Head of caudate nucleus (tissue), 42 donors: Measurements from ENCODE around the gene ACBD6.
"Not testable (repeated sequence)": the region's sequence is repeated elsewhere in the genome, so short reads cannot be mapped to it uniquely, and the experiment has no call there.

Source experiments
- DNase-seq, 42 donors: peaks; one replicate each; pipeline versions ENCODE4 v3.0.0 to v3.0.0-alpha.2; 2020 to 2021; ENCODE audit warnings: mixed read lengths in 7 of 42
- intact Hi-C: fragments of 100-400 bp; cut with DNase I; formaldehyde crosslinking; loops from one replicate; pipeline ENCODE4 v1.15.0; 2022

Gene ACBD6

GRCh38 chr1:180503280-180503862 is 994 bp upstream of the ACBD6 start:
- peak in 4 of 42 donors; percentile 5 to 31 (median 7) for DNase-seq
- intact Hi-C loops, result loop anchor here (10.0 kb wide), 2 partner anchors 521 to 661 kb away; partner anchors contain the start of gene STX6

- no peak for DNase-seq
- intact Hi-C loops, result loop anchor here (10.0 kb wide), 2 partner anchors 523 to 663 kb away; partner anchors contain the start of gene STX6
Observed at GRCh38 chr1:180501865-180502360, 464 bp downstream of the ACBD6 start.

- intact Hi-C loops, result loop anchor here (10.0 kb wide), 2 partner anchors 524 to 664 kb away; partner anchors contain the start of gene STX6
- DNase-seq, result no peak
Observed at GRCh38 chr1:180500689-180501088, 1.7 kb downstream of the ACBD6 start.

GRCh38 chr1:180498594-180498993 is 3.8 kb downstream of the ACBD6 start:
- intact Hi-C loops, result no loop called here
- DNase-seq, result no peak

GRCh38 chr1:180497826-180498225 is 4.6 kb downstream of the ACBD6 start:
- intact Hi-C loops, result no loop called here

GRCh38 chr1:180494370-180494769 is 8.0 kb downstream of the ACBD6 start:
- intact Hi-C loops, result no loop called here
- no peak for DNase-seq

More at GRCh38 chr1:180497826-180498225, 4.6 kb downstream of the ACBD6 start:
- no peak for DNase-seq

- intact Hi-C loops, result loop anchor here (10.0 kb wide), 2 partner anchors 235 to 305 kb away; no protein-coding TSS in a partner anchor
- no peak for DNase-seq
Observed at GRCh38 chr1:180489976-180490375, 12.4 kb downstream of the ACBD6 start.

- intact Hi-C loops, result loop anchor here (10.0 kb wide), 2 partner anchors 235 to 305 kb away; no protein-coding TSS in a partner anchor
- no peak for DNase-seq
Observed at GRCh38 chr1:180489313-180489712, 13.1 kb downstream of the ACBD6 start.

- DNase-seq, result no peak
- intact Hi-C loops, result loop anchor here (10.0 kb wide), 2 partner anchors 234 to 304 kb away; no protein-coding TSS in a partner anchor
Observed at GRCh38 chr1:180488661-180489060, 13.7 kb downstream of the ACBD6 start.

- intact Hi-C loops, result loop anchor here (10.0 kb wide), 2 partner anchors 231 to 301 kb away; no protein-coding TSS in a partner anchor
- DNase-seq, result no peak
Observed at GRCh38 chr1:180486092-180486491, 16.3 kb downstream of the ACBD6 start.

GRCh38 chr1:180484490-180484889 is 17.9 kb downstream of the ACBD6 start:
- intact Hi-C loops, result loop anchor here (10.0 kb wide), 2 partner anchors 230 to 300 kb away; no protein-coding TSS in a partner anchor
- no peak for DNase-seq

GRCh38 chr1:180482425-180483275 is 19.7 kb downstream of the ACBD6 start:
- DNase-seq, result peak in 11 of 42 donors; percentile 16 to 68 (median 42)
- intact Hi-C loops, result loop anchor here (10.0 kb wide), 2 partner anchors 228 to 298 kb away; no protein-coding TSS in a partner anchor

GRCh38 chr1:180470031-180470430 is 32.3 kb downstream of the ACBD6 start:
- intact Hi-C loops, result no loop called here
- DNase-seq, result no peak

- DNase-seq, result no peak
- intact Hi-C loops, result no loop called here
Observed at GRCh38 chr1:180468311-180468710, 34.1 kb downstream of the ACBD6 start.

- intact Hi-C loops, result no loop called here
- DNase-seq, result no peak
Observed at GRCh38 chr1:180462102-180462501, 40.3 kb downstream of the ACBD6 start.

- intact Hi-C loops, DNase-seq: not testable (repeated sequence)
Observed at GRCh38 chr1:180461682-180462081, 40.7 kb downstream of the ACBD6 start.

GRCh38 chr1:180458807-180459206 is 43.6 kb downstream of the ACBD6 start:
- intact Hi-C loops, result no loop called here
- DNase-seq, result no peak

GRCh38 chr1:180456191-180456590 is 46.2 kb downstream of the ACBD6 start:
- intact Hi-C loops, result no loop called here
- no peak for DNase-seq

- no peak for DNase-seq
- intact Hi-C loops, result no loop called here
Observed at GRCh38 chr1:180451504-180451903, 50.9 kb downstream of the ACBD6 start.

- intact Hi-C loops, result no loop called here
- DNase-seq, result no peak
Observed at GRCh38 chr1:180444522-180444921, 57.9 kb downstream of the ACBD6 start.
